ENCODE results near the gene CWF19L1.

DNA sequence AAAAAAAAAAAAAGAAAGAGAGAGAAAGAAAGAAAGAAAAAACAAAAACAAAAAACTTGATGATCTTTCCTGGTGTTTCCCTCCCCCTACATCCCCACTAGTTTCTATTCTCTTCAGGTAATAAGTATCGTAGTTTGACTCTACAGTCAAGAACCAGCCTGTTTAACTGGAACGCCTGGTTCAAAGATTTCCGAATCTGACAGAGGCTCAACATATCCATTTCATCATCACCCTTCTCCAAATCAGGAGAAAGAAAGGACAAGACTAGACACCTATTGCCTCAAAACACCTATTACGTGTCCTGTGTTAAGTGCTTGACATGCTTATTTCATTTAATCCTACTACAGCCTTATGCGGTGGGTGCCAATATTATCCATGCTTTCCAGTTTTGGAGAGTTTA, 39.4 kb upstream of the CWF19L1 start:
- TF ChIP-seq POLR2A (IDR thresholded peaks at IDR 0.05), result no peak
- TF ChIP-seq, protein P1, sequence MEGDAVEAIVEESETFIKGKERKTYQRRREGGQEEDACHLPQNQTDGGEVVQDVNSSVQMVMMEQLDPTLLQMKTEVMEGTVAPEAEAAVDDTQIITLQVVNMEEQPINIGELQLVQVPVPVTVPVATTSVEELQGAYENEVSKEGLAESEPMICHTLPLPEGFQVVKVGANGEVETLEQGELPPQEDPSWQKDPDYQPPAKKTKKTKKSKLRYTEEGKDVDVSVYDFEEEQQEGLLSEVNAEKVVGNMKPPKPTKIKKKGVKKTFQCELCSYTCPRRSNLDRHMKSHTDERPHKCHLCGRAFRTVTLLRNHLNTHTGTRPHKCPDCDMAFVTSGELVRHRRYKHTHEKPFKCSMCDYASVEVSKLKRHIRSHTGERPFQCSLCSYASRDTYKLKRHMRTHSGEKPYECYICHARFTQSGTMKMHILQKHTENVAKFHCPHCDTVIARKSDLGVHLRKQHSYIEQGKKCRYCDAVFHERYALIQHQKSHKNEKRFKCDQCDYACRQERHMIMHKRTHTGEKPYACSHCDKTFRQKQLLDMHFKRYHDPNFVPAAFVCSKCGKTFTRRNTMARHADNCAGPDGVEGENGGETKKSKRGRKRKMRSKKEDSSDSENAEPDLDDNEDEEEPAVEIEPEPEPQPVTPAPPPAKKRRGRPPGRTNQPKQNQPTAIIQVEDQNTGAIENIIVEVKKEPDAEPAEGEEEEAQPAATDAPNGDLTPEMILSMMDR (IDR thresholded peaks at IDR 0.05), result no peak
- TF ChIP-seq POLR2AphosphoS5 (IDR thresholded peaks at IDR 0.05), result no peak

Measured in prostate gland (tissue), 2 donors.